ENCODE results near the gene STK35. TPM values are rescaled to one million over a fixed set of nuclear protein-coding genes. Genes with fewer than 3 reads are reported as not detected.

STK35 gene
- total and polyA plus RNA-seq, 2 donors (not counting 3 experiments of a cell fraction or from before 2014, with no cell fraction given), result 10.2 to 17.5 TPM

GRCh38 chr20:2176946-2177345 lies 75.3 kb downstream of the STK35 start:
- dilution Hi-C loops (cut with MboI; ENCODE audit: extremely low pct_ligation_motif_present, low sequenced_read_pairs), result no loop called here
- FAIRE-seq, result no peak
- no peak for DNase-seq (ENCODE audit: low read depth, low spot score)
- Histone ChIP-seq H3K36me3 (ENCODE audit: control insufficient read depth in 2 of 2, extremely low read depth in 1 of 2, insufficient read depth in 2 of 2, low read length in 2 of 2) (no peaks in the 10 kb centered on the region), H3K9me1 (replicated peaks; ENCODE audit: control insufficient read depth, extremely low read depth, insufficient read depth, low read length) (no peaks in the 10 kb centered on the region), H3K79me2 (ENCODE audit: control insufficient read depth, insufficient read depth, low read length) (no peaks in the 10 kb centered on the region), H3K4me2 (ENCODE audit: insufficient read depth, low read length) (no peak overlapping the region), H3K4me1 (ENCODE audit: control insufficient read depth, extremely low read depth, insufficient read depth, low read length) (no peaks in the 10 kb centered on the region), H3K27me3 (ENCODE audit: control insufficient read depth in 2 of 2, insufficient read depth in 2 of 2, low read length in 2 of 2) (peaks cover 0 to 4% of the 10 kb centered on the region in 2 experiments), H3K9ac (replicated peaks; ENCODE audit: extremely low read depth, insufficient read depth, low read length) (no peak overlapping the region), H4K20me1 (replicated peaks; ENCODE audit: control insufficient read depth, extremely low read depth, insufficient read depth, low read length) (no peaks in the 10 kb centered on the region), H3K4me3 (replicated peaks in 1 of 3; ENCODE audit: insufficient read depth in 1 of 3, low read depth in 1 of 3, low read length in 3 of 3) (no peak overlapping the region), H3K27ac (ENCODE audit: insufficient read depth, low read depth, low read length) (no peak overlapping the region), H2AFZ (ENCODE audit: low read depth, low read length) (no peak overlapping the region), H3K9me3 (replicated peaks; ENCODE audit: control insufficient read depth, insufficient read depth, low read length) (no peaks in the 10 kb centered on the region)
- BruUV-seq (replicated peaks), result no TSS peak
- intact Hi-C loops (cut with micrococcal nuclease), result no loop called here
- CTCF ChIA-PET, result interaction anchor here (1.5 to 5.6 kb wide), 2 partner anchors 30 to 170 kb away, joined by 5 to 159 read pairs; no protein-coding TSS in a partner anchor
- TF ChIP-seq GATA2 (IDR thresholded peaks at IDR 0.05; ENCODE audit: insufficient read depth, insufficient read length, low read depth, low read length) (no peak), EZH2 (IDR thresholded peaks at IDR 0.05; ENCODE audit: borderline replicate concordance, low read depth, low read length, severe bottlenecking) (no peak), FOS (IDR thresholded peaks at IDR 0.05; ENCODE audit: borderline replicate concordance, insufficient read depth, low read length) (no peak), POLR2A (IDR thresholded peaks at IDR 0.05; ENCODE audit: low read depth, low read length) (no peak), JUN (IDR thresholded peaks at IDR 0.05; ENCODE audit: borderline replicate concordance, insufficient read depth, insufficient read length, low read depth) (no peak), MYC (IDR thresholded peaks at IDR 0.05; ENCODE audit: low read depth, low read length) (no peak), CTCF (IDR thresholded peaks at IDR 0.05; ENCODE audit: extremely low read depth in 1 of 2, insufficient read depth in 1 of 2, low read depth in 1 of 2, low read length in 2 of 2) (no peak), POLR2AphosphoS5 (IDR thresholded peaks at IDR 0.05; ENCODE audit: insufficient read depth, low read depth, low read length) (no peak)
- TF ChIP-seq, protein P1, sequence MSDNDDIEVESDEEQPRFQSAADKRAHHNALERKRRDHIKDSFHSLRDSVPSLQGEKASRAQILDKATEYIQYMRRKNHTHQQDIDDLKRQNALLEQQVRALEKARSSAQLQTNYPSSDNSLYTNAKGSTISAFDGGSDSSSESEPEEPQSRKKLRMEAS (IDR thresholded peaks at IDR 0.05; ENCODE audit: insufficient read depth, insufficient read length), result no peak
- POLR2A ChIA-PET, result no interaction called here

Data from endothelial cell of umbilical vein (primary cell).